OCI-LY7 (cell line): ENCODE data around the gene SYTL2. TPM values are rescaled to one million over a fixed set of nuclear protein-coding genes. Genes with fewer than 3 reads are reported as not detected.

Experiments
- BruUV-seq: library from RNA; stranded (reverse); fragments of 400-500 nt; replicated peaks from 2 replicates; lab custom pipeline; 2021; lab: Mats Ljungman, UMichigan
- CTCF ChIA-PET: fragments of 300-600 bp; sonication (Branson Sonifier 250); formaldehyde crosslinking; loops from one replicate; lab custom pipeline; 2022; ENCODE audit warnings: antibody characterized with exemption; ENCODE audit not compliant: unreplicated experiment; lab: Charles Lee
- POLR2A ChIA-PET: fragments of 300-600 bp; sonication (Branson Sonifier 250); formaldehyde crosslinking; loops from one replicate; lab custom pipeline; 2022; ENCODE audit warnings: antibody characterized with exemption; lab: Charles Lee
- DNase-seq: peaks from one replicate; pipeline ENCODE4 v3.0.0-alpha.2; 2015; ENCODE audit warnings: low spot score
- H2AFZ ChIP-seq: fragments of 200-600 bp; sonication (generic), shearing (Covaris generic); 2 replicates; pipeline ENCODE4 v1.6.1; 2014; ENCODE audit warnings: mild to moderate bottlenecking, antibody characterized with exemption, low read length, moderate library complexity
- H3K27ac ChIP-seq: fragments of 200-600 bp; sonication (generic); 2 replicates; pipeline ENCODE4 v1.5.1; 2014; ENCODE audit warnings: mixed run types, low read depth, mild to moderate bottlenecking, moderate library complexity, low read length, inconsistent platforms; ENCODE audit not compliant: poor library complexity, severe bottlenecking
- H3K36me3 ChIP-seq: fragments of 200-600 bp; sonication (generic); 2 replicates; pipeline ENCODE4 v1.6.1; 2014; ENCODE audit warnings: mild to moderate bottlenecking, antibody characterized with exemption, low read length, moderate library complexity, mixed read lengths; ENCODE audit not compliant: insufficient read depth
- H3K4me1 ChIP-seq: fragments of 200-600 bp; sonication (generic); 2 replicates; pipeline ENCODE4 v1.5.1; 2014; ENCODE audit warnings: mild to moderate bottlenecking, low read length; ENCODE audit not compliant: insufficient read depth, poor library complexity, severe bottlenecking
- H3K4me2 ChIP-seq: fragments of 200-600 bp; sonication (generic); 2 replicates; pipeline ENCODE4 v1.6.1; 2014; ENCODE audit warnings: mild to moderate bottlenecking, low read length
- H3K4me3 ChIP-seq: fragments of 200-600 bp; sonication (generic); 2 replicates; pipeline ENCODE4 v1.5.1; 2014; ENCODE audit warnings: mild to moderate bottlenecking, low read depth, low read length; ENCODE audit not compliant: poor library complexity, severe bottlenecking
- H3K79me2 ChIP-seq: fragments of 200-600 bp; sonication (generic); 2 replicates; pipeline ENCODE4 v1.6.1; 2016; ENCODE audit warnings: low read depth, mild to moderate bottlenecking, low read length, moderate library complexity, mixed read lengths; ENCODE audit not compliant: insufficient read depth
- H3K9me2 ChIP-seq: fragments of 200-600 bp; sonication (generic); 2 replicates; pipeline ENCODE4 v1.6.1; 2016; ENCODE audit warnings: mild to moderate bottlenecking, low read length, mixed read lengths; ENCODE audit not compliant: insufficient read depth
- H3K9me3 ChIP-seq: fragments of 200-600 bp; sonication (generic); 2 replicates; pipeline ENCODE4 v1.6.1; 2014; ENCODE audit warnings: mild to moderate bottlenecking, mixed run types, low read length, mixed read lengths
- H4K20me1 ChIP-seq: fragments of 200-600 bp; sonication (generic); 2 replicates; pipeline ENCODE4 v1.6.1; 2014; ENCODE audit warnings: mild to moderate bottlenecking, antibody characterized with exemption, low read length, moderate library complexity, mixed read lengths; ENCODE audit not compliant: insufficient read depth
- EZH2phosphoT487 ChIP-seq: fragments of 200-600 bp; sonication (generic); IDR thresholded peaks from 2 replicates; pipeline ENCODE4 v1.6.1; 2018; ENCODE audit warnings: low read depth, borderline replicate concordance, mild to moderate bottlenecking, mixed run types, antibody characterized with exemption, low read length, moderate library complexity, mixed read lengths
- intact Hi-C: fragments of 100-400 bp; cut with micrococcal nuclease; formaldehyde crosslinking; loops from one replicate; pipeline ENCODE4 v1.10.0; 2022; ENCODE audit not compliant: unreplicated experiment
- total RNA-seq, 2 experiments: library from RNA; depleted of rRNA in 1 of 2; stranded (reverse); fragments of >200 nt in 1 of 2; shearing (Covaris generic) in 1 of 2; gene quantifications; 2 replicates each; pipeline ENCODE4 v1.2.3, GENCODE V29; 2014 to 2022
- TF ChIP-seq, protein P1 (sequence below): fragments of 200-600 bp; sonication (generic); conservative IDR thresholded peaks from 2 replicates; pipeline ENCODE4 v1.5.1; 2014; ENCODE audit warnings: mild to moderate bottlenecking, antibody characterized with exemption, low read length, moderate library complexity, mixed read lengths

Gene SYTL2
- total RNA-seq, 2 experiments from 2014 or later, result 2.6 to 5.1 TPM

DNA sequence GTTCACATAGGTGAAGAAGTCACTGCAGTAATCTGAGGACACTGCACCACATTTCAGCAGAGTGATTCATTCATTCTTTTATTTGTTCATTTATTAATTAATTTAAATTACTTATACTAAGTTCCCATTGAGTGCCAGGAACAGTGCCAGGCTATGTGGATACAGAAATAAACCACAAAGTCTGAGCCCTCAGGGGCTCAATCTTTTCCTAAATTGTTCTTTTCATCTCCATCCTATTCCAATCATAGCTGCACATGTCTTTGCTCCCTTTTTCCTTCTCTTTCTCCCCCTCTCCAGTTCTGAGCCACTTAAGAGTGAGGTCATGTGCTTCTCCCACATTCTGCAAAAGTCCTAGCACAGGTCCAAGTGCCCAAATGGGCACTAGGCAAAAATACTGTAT lies 4.9 kb downstream of the SYTL2 start:
- intact Hi-C loops, result no loop called here
- BruUV-seq, result no TSS peak
- Histone ChIP-seq H4K20me1 (no peaks in the 10 kb centered on the region), H3K79me2 (no peaks in the 10 kb centered on the region), H3K36me3 (no peaks in the 10 kb centered on the region), H2AFZ (no peak overlapping the region), H3K27ac (no peak overlapping the region), H3K4me1 (peaks cover 25% of the 10 kb centered on the region), H3K9me3 (no peaks in the 10 kb centered on the region), H3K4me2 (no peak overlapping the region), H3K4me3 (no peak overlapping the region), H3K9me2 (no peaks in the 10 kb centered on the region)
- CTCF ChIA-PET, result no interaction called here
- POLR2A ChIA-PET, result no interaction called here
- no peak for DNase-seq
- TF ChIP-seq, protein P1, sequence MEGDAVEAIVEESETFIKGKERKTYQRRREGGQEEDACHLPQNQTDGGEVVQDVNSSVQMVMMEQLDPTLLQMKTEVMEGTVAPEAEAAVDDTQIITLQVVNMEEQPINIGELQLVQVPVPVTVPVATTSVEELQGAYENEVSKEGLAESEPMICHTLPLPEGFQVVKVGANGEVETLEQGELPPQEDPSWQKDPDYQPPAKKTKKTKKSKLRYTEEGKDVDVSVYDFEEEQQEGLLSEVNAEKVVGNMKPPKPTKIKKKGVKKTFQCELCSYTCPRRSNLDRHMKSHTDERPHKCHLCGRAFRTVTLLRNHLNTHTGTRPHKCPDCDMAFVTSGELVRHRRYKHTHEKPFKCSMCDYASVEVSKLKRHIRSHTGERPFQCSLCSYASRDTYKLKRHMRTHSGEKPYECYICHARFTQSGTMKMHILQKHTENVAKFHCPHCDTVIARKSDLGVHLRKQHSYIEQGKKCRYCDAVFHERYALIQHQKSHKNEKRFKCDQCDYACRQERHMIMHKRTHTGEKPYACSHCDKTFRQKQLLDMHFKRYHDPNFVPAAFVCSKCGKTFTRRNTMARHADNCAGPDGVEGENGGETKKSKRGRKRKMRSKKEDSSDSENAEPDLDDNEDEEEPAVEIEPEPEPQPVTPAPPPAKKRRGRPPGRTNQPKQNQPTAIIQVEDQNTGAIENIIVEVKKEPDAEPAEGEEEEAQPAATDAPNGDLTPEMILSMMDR, result no peak
- no peak for TF ChIP-seq EZH2phosphoT487

DNA sequence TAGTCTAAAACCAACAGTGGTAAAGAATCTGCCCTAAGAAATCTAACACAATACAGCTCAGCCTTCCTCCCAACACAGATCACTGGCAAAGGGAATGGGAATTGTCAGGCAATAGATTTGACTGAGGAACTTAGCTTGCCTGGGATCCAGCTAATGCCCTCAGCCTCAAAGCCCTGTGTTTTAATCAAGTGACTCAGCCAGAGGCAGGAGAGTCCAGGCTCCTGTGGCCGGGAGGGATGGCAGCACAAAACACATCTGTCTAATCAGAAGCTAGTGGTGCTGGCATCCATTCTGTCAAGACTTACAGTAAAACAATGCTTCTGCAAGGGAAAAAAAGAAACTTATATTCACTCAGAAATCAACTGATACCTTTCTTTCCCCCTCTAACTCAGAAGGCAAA lies 5.6 kb downstream of the SYTL2 start:
- Histone ChIP-seq H3K36me3 (no peaks in the 10 kb centered on the region), H3K9me3 (no peaks in the 10 kb centered on the region), H2AFZ (no peak overlapping the region), H4K20me1 (no peaks in the 10 kb centered on the region), H3K27ac (no peak overlapping the region), H3K4me3 (no peak overlapping the region), H3K79me2 (no peaks in the 10 kb centered on the region), H3K4me1 (peaks cover 18% of the 10 kb centered on the region), H3K4me2 (no peak overlapping the region), H3K9me2 (no peaks in the 10 kb centered on the region)
- no peak for TF ChIP-seq EZH2phosphoT487
- TF ChIP-seq, protein P1, result no peak
- intact Hi-C loops, result no loop called here
- DNase-seq, result no peak
- no TSS peak for BruUV-seq
- ChIA-PET CTCF (no interaction called here), POLR2A (interaction anchor here (0.7 kb wide), 1 partner anchor 10 kb away, joined by 3 read pairs; no protein-coding TSS in a partner anchor)

GRCh38 chr11:85803920-85804319 lies 7.0 kb downstream of the SYTL2 start:
- no peaks in the 10 kb centered on the region for H4K20me1 ChIP-seq
- POLR2A ChIA-PET, result no interaction called here
- H3K9me2 ChIP-seq, result no peaks in the 10 kb centered on the region
- no peak for TF ChIP-seq EZH2phosphoT487
- TF ChIP-seq, protein P1, result no peak
- H3K36me3 ChIP-seq, result no peaks in the 10 kb centered on the region
- H3K4me2 ChIP-seq, result no peak overlapping the region
- BruUV-seq, result no TSS peak
- CTCF ChIA-PET, result no interaction called here
- no peaks in the 10 kb centered on the region for H3K9me3 ChIP-seq
- no peaks in the 10 kb centered on the region for H3K79me2 ChIP-seq
- H3K4me1 ChIP-seq, result peaks cover 4% of the 10 kb centered on the region
- no peak overlapping the region for H3K27ac ChIP-seq
- H2AFZ ChIP-seq, result no peak overlapping the region
- intact Hi-C loops, result no loop called here
- no peak overlapping the region for H3K4me3 ChIP-seq
- no peak for DNase-seq
